SH-SY5Y (cell line): ENCODE data around the gene TTLL9.

Experiments used
- GATA2 ChIP-seq: IDR thresholded peaks from 2 replicates; pipeline ENCODE4 v1.6.1; 2011; ENCODE audit warnings: mild to moderate bottlenecking, low read depth, low read length
- GATA3 ChIP-seq: IDR thresholded peaks from 2 replicates; pipeline ENCODE4 v1.6.1; 2011; ENCODE audit warnings: low read depth, mild to moderate bottlenecking, low read length, moderate library complexity

TTLL9 gene

DNA sequence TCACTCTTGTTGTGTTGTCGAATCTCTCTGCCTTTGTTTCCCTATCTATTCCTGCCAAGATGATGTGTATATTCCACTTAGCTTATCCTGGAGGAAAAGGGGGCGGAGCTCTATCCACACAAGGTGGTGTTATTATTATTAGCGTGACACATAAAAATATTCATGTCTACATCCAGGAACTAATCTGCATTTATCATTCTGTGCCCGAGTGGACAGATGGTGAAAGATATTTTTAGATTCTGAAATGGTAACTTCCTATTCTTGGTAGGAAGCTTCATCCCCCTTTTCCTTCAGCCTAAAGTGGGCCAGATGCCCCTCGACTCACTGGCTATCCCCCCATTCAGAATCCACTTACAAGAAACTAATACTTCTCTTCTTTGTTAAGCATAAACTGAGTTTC is 99.6 kb downstream of the TTLL9 start:
- TF ChIP-seq GATA3 (no peak), GATA2 (no peak)

DNA sequence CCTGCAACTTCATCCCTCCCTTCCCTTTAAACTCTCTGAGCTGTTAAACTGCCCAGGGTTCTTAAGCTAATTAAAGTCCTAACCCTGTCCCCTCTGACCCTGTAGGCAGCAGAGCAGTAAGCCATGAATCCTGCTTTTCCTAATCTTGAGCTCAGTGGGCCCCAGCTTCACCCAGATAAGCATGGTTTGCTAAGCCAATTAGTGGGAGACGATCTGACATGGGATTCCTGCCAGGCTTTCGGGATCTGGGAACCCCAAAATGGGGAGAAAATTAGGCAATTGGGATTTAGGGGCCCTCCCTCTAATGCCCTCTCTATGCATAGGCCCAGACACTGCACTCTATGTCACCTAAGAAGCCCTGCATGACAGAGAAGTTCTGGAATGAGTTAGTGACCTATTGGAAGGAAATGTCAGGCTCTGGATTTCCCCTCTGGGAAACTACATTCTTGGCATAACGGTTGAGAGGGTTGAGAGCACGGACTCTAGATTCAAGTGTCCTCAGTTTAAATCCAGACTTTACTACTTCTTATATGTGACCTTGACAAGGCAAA is 102.1 kb downstream of the TTLL9 start:
- TF ChIP-seq GATA3 (no peak), GATA2 (no peak)

DNA sequence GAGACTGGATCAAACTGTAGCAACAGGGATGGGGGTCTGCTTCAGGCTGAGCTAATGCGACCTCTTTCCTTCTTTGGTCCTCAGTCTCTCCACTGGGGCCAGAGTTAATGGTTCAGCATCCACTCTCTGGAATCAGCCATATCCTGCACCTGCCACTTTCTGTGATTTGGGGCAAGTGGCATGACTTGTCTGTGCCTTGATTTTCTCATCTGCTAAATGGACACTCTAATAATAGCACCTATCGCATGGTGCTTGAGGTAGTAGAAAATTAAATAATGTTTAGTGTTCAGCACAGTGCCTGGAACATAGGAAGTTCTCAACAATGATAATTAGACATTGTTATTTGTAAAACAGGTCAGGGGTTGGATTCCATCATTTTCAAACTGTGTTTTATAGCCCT is 103.9 kb downstream of the TTLL9 start:
- TF ChIP-seq GATA3: no peak
- no peak for TF ChIP-seq GATA2

GRCh38 chr20:31974951-31975487 is 104.6 kb downstream of the TTLL9 start:
- TF ChIP-seq GATA3: no peak
- no peak for TF ChIP-seq GATA2

- no peak for TF ChIP-seq GATA2
- TF ChIP-seq GATA3: no peak
These were observed 105.4 kb downstream of the TTLL9 start for GRCh38 chr20:31975874-31976273.

DNA sequence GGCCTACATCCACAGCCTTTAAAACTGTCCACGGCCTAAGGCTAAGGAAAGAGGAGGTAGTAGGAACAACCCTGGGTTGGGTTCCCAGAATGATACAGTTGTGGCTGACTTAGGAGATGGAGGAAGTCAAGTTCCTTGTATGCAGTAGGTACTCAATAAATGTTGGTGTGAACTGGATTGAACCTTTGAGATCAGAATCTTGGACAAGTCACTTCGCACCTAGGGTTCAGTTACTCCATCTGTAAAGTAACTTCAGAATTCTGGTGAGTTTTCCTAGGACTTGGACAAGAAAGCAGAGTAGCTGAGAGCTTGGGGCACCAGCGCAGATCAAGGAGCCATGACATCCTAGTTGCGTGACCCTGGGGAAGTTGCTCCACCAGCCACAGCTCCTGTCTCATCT is 106.6 kb downstream of the TTLL9 start:
- no peak for TF ChIP-seq GATA3
- no peak for TF ChIP-seq GATA2

GRCh38 chr20:31979713-31980426 is 109.4 kb downstream of the TTLL9 start:
- no peak for TF ChIP-seq GATA2
- no peak for TF ChIP-seq GATA3

DNA sequence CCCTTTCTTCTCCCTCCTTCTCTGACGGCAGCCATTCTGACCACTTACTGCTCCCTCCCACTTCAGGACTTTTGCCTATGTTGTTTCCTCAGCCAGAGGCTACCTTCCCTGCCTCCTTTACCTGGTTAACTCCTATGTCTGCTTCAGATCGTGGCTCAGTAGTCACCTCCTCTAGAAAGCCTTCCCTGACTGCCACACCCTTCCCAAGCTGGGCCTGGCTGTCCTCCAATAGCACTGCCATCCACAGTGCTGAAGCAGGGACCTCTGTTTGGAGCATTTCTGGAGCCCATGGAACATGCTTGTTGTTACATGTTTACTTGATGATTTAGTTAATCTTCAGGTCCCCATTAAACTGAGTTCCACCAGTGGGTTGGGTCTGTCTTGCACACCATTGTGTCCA is 111.3 kb downstream of the TTLL9 start:
- TF ChIP-seq GATA3 (no peak), GATA2 (no peak)

DNA sequence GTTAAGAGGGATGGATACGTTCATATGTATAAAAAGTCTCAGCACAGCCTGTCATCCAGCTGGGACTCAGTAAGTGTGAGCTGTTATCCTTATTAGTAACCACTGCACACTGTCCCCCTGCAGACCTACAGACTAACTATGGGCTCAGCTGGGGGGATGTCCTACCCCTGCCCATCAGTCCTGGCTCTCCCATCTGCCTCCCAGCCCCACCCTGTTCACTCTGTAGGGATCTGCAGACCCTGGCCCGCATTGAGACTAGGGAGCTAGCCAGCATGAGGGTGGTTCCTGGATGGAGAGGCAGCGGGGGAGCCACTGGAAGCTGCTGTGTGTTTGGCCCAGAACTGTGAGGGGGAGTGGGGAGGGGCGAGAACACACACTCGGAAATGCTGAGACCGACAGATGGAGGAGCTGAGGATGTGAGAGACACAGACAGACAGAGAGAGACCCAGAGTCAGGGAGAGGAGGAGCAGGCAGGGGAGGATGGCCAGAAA is 114.6 kb downstream of the TTLL9 start:
- TF ChIP-seq GATA3: no peak
- no peak for TF ChIP-seq GATA2

- TF ChIP-seq GATA2 (no peak), GATA3 (no peak)
These were observed 117.3 kb downstream of the TTLL9 start for GRCh38 chr20:31987744-31988143.

- TF ChIP-seq GATA3 (no peak), GATA2 (no peak)
These were observed 118.1 kb downstream of the TTLL9 start for GRCh38 chr20:31988430-31989015.

GRCh38 chr20:31989030-31989645 is 118.7 kb downstream of the TTLL9 start:
- no peak for TF ChIP-seq GATA2
- no peak for TF ChIP-seq GATA3

DNA sequence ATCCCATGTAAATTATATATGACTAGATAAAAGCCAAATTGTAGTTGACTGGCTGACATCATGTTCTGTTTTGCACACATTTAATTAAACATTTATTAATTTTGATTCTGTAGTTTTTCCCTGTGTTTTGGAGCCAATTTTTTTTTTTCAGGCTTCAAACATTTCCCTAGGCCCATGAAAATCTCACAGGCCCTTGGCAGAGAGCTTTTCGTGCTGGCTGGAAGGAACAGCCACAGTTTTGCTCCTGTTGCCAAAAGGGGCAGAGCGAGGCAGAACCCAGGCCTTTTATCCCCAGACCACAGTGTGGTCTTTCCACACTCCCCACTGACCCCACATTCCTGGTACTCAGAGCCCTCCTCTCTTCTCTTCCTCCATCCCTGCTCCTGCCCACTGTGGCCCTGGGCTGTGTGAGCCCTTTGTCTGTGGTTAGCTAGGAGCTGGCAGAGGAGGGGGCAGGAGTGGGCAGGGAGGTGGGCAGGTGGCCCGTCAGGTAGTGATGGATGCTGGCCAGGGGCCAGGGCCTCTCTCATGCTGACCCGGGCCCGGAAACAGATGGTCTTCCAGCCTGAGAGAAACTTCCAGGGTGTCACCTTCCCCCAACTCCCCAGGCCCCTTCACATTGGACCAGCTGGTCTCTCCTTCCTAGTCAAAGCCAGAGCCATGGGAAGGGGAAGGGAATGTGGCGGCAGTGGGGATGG is 120.4 kb downstream of the TTLL9 start:
- no peak for TF ChIP-seq GATA2

DNA sequence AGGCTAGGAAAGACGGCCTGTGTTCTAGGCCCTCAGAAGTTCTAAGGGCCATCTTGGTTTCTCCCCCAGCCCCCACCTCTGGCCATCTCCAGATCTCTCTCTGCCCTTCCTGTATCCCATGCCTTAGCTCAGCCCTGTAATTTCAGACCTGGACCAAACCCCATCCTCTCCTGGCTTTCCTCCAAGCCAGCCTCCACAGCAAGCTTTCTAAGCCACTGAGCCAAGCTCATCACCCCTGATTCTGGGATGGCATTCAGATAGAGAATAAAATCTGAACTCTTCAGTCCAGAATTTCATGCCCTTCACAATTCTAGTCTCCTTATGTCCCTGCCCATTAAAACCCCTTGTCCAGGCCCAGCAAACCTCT is 120.9 kb downstream of the TTLL9 start:
- TF ChIP-seq GATA3: no peak
- no peak for TF ChIP-seq GATA2

DNA sequence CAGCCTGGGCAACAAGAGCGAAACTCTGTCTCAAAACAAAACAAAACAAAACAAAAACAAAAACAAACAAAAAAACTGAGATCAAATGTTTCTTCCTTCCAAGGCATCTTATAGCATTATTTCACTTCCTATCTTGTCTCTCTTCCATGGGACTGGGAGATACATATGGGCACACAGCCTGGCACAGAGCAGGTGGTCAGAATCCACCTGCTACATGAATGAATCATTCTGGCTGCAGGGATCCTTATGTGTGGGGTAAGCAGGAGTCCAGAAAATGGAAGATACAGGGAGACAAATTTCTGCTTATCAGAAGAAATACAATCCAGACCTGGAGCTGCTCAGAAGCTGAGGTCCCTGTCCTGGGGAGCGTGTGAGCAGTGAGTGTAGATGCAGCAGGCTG is 121.7 kb downstream of the TTLL9 start:
- no peak for TF ChIP-seq GATA3
- no peak for TF ChIP-seq GATA2
